Natural killer cell (primary cell): ENCODE results near the gene ZP2. TPM values are rescaled to one million over a fixed set of nuclear protein-coding genes. Genes with fewer than 3 reads are reported as not detected.

Experiments used
- ATAC-seq, 3 donors: fragments of 150-1000 bp in 2 of 3; fragments of 200-7000 bp in 1 of 3; cut with Tn5 transposase; 1 replicate in 1 of 3; 2 replicates in 2 of 3; pipeline ENCODE4 v1.10.0; 2021; ENCODE audit warnings: mild to moderate bottlenecking in 2 of 3, moderate library complexity in 2 of 3
- DNase-seq, 2 donors: peaks; one replicate each; pipeline versions ENCODE4 v3.0.0 to v3.0.0-alpha.2; 2013 to 2021; ENCODE audit warnings: mixed read lengths in 1 of 2
- H3K27ac ChIP-seq: one replicate; pipeline ENCODE4 v1.5.1; 2013; ENCODE audit warnings: mild to moderate bottlenecking, low read length
- H3K27me3 ChIP-seq: one replicate; pipeline ENCODE4 v1.6.1; 2013; ENCODE audit warnings: low read length; ENCODE audit not compliant: control insufficient read depth, insufficient read depth
- H3K36me3 ChIP-seq: one replicate; pipeline ENCODE4 v1.6.1; 2013; ENCODE audit warnings: low read length; ENCODE audit not compliant: control insufficient read depth, insufficient read depth
- H3K4me1 ChIP-seq: one replicate; pipeline ENCODE4 v1.6.1; 2013; ENCODE audit warnings: low read length; ENCODE audit not compliant: control insufficient read depth, insufficient read depth
- H3K4me3 ChIP-seq: one replicate; pipeline ENCODE4 v1.5.1; 2013; ENCODE audit warnings: low read length
- H3K9me3 ChIP-seq: one replicate; pipeline ENCODE4 v1.6.1; 2013; ENCODE audit warnings: low read length; ENCODE audit not compliant: control insufficient read depth, insufficient read depth
- H3K27ac Mint-ChIP-seq, 2 donors: one replicate each; pipeline ENCODE4 v1.8.0; 2022; ENCODE audit warnings: mild to moderate bottlenecking in 2 of 2, mixed read lengths in 2 of 2, moderate library complexity in 1 of 2
- H3K27me3 Mint-ChIP-seq, 2 donors: one replicate each; pipeline ENCODE4 v1.8.0; 2022; ENCODE audit warnings: low read depth in 2 of 2, mixed read lengths in 2 of 2
- H3K36me3 Mint-ChIP-seq: one replicate; pipeline ENCODE4 v1.8.0; 2022; ENCODE audit warnings: mixed read lengths
- H3K4me1 Mint-ChIP-seq, 2 donors: one replicate each; pipeline ENCODE4 v1.8.0; 2022; ENCODE audit warnings: mixed read lengths in 2 of 2
- H3K4me3 Mint-ChIP-seq: one replicate; pipeline ENCODE4 v1.8.0; 2022; ENCODE audit warnings: mild to moderate bottlenecking, moderate library complexity, mixed read lengths
- H3K9me3 Mint-ChIP-seq, 2 donors: one replicate each; pipeline ENCODE4 v1.8.0; 2022; ENCODE audit warnings: mixed read lengths in 2 of 2
- WGBS: methylation state at CpG from one replicate; pipeline ENCODE4 v1.1.7; 2013; ENCODE audit warnings: missing lambda C conversion rate; ENCODE audit not compliant: insufficient coverage; 5-methylcytosine and 5-hydroxymethylcytosine counted together
- intact Hi-C: fragments of 100-400 bp; cut with micrococcal nuclease; formaldehyde crosslinking; loops from one replicate; pipeline ENCODE4 v1.14.2; 2022
- total RNA-seq, 4 donors: library from RNA; stranded (reverse); fragments of 120-200 nt in 1 of 4; gene quantifications; one replicate each; pipeline versions ENCODE4 v1.2.3 to v1.2.4, GENCODE V29; 2013 to 2022
- TF ChIP-seq, protein P1 (sequence below): fragments of 200-600 bp; IDR thresholded peaks from one replicate; pipeline ENCODE4 v1.8.0; 2022; ENCODE audit warnings: antibody characterized with exemption

ZP2 gene
- total RNA-seq, 3 donors from 2014 or later (not counting 1 experiment from before 2014, with no cell fraction given): not detected

DNA sequence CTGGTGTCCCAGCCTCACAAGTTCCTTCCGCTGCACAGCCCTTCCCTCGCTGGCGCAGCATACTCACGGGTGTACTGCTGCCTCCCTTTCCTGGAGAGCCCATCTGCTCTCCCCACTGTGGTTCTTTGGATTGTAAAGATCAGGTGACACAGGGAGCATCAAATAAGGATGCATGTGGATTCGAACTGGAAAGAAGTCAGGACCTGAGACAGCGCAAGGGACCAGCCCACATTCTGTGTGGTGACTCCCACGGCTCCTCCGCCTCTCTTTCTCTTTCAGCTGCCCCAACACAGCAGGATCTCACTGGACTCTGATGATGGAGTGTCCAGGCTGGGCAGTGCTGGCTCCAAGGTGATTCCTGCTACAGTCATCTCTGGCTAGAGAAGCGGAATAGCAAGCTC lies 44.8 kb downstream of the ZP2 start:
- no peak for DNase-seq
- no peak overlapping the region for H3K27ac ChIP-seq
- no peaks in the 10 kb centered on the region for H3K4me1 ChIP-seq
- no peak for ATAC-seq
- Mint-ChIP-seq H3K4me1 (no peaks in the 10 kb centered on the region), H3K27ac (no peak overlapping the region), H3K27me3 (no peaks in the 10 kb centered on the region), H3K4me3 (no peak overlapping the region), H3K36me3 (no peaks in the 10 kb centered on the region), H3K9me3 (no peaks in the 10 kb centered on the region)
- TF ChIP-seq, protein P1, sequence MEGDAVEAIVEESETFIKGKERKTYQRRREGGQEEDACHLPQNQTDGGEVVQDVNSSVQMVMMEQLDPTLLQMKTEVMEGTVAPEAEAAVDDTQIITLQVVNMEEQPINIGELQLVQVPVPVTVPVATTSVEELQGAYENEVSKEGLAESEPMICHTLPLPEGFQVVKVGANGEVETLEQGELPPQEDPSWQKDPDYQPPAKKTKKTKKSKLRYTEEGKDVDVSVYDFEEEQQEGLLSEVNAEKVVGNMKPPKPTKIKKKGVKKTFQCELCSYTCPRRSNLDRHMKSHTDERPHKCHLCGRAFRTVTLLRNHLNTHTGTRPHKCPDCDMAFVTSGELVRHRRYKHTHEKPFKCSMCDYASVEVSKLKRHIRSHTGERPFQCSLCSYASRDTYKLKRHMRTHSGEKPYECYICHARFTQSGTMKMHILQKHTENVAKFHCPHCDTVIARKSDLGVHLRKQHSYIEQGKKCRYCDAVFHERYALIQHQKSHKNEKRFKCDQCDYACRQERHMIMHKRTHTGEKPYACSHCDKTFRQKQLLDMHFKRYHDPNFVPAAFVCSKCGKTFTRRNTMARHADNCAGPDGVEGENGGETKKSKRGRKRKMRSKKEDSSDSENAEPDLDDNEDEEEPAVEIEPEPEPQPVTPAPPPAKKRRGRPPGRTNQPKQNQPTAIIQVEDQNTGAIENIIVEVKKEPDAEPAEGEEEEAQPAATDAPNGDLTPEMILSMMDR: no peak
- intact Hi-C loops: no loop called here
- peaks cover 7% of the 10 kb centered on the region for H3K36me3 ChIP-seq
- WGBS: 92% methylated on average over 9 of the region's 9 CpGs
- no peak overlapping the region for H3K4me3 ChIP-seq
- H3K27me3 ChIP-seq: no peaks in the 10 kb centered on the region
- H3K9me3 ChIP-seq: no peaks in the 10 kb centered on the region

DNA sequence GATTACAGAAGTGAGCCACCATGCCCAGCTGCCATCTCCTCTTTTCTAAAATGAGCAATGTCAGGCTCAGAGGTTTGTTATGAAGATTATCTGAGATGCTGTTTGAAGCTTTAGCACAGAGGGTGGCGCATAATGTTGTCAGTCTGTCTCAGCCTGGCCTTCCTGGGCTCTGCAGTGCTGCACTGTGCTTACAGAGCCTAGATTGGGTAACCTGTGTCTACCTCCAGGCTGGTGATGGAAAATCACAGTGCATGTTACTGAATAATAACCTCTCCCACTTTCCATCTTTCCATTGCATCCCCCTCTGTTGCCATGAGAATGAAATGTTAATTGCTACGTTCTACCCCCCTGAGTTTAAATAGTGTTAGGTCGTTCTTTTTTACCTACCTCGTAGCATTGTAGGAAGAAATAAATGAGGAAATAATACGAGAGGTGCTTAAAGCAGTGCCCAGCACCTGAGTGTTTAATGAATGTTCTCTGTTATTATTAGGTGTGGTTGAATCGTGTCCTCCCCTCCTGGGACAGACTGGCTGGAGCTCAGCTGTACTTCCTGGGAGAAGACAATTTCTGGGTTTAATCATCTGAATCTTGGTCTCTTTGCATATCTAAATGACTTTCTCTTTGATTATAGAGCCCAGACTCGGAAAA lies 46.7 kb downstream of the ZP2 start:
- Mint-ChIP-seq H3K27ac (no peak overlapping the region), H3K4me1 (peaks cover 2% of the 10 kb centered on the region in 2 donors), H3K36me3 (no peaks in the 10 kb centered on the region), H3K27me3 (no peaks in the 10 kb centered on the region), H3K4me3 (no peak overlapping the region), H3K9me3 (no peaks in the 10 kb centered on the region)
- no peaks in the 10 kb centered on the region for H3K9me3 ChIP-seq
- TF ChIP-seq, protein P1: no peak
- ATAC-seq (no peak), DNase-seq (no peak)
- intact Hi-C loops: no loop called here
- 96% methylated on average over 7 of the region's 7 CpGs for WGBS
- H3K27ac ChIP-seq: no peak overlapping the region
- no peak overlapping the region for H3K4me3 ChIP-seq
- H3K4me1 ChIP-seq: peaks cover 2% of the 10 kb centered on the region
- no peaks in the 10 kb centered on the region for H3K27me3 ChIP-seq
- H3K36me3 ChIP-seq: no peaks in the 10 kb centered on the region

DNA sequence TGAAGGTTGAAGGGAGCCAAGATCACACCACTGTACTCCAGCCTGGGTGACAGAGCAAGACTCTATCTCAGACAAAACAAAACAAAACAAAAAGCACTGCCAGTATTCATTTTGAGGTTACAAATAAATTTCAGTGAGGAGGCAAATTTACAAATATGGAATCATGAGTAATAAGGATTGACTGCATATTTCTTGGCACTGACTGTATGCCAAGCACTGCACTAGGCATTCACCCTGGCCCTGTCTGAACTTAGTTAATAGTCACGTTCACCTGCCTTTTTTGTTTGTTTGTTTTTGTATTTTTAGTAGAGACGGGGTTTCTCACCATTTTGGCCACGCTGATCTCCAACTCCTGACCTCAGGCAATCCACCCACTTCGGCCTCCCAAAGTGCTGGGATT lies 47.8 kb downstream of the ZP2 start:
- Mint-ChIP-seq H3K27ac (no peak overlapping the region), H3K4me1 (peaks cover 11 to 13% of the 10 kb centered on the region in 2 donors), H3K9me3 (no peaks in the 10 kb centered on the region), H3K36me3 (no peaks in the 10 kb centered on the region), H3K27me3 (no peaks in the 10 kb centered on the region), H3K4me3 (no peak overlapping the region)
- Histone ChIP-seq H3K27ac (no peak overlapping the region), H3K4me1 (peaks cover 10% of the 10 kb centered on the region), H3K36me3 (no peaks in the 10 kb centered on the region), H3K9me3 (no peaks in the 10 kb centered on the region), H3K27me3 (no peaks in the 10 kb centered on the region), H3K4me3 (no peak overlapping the region)
- TF ChIP-seq, protein P1: no peak
- intact Hi-C loops: no loop called here
- no peak for ATAC-seq
- DNase-seq: no peak
- 100% methylated on average over 4 of the region's 4 CpGs for WGBS

DNA sequence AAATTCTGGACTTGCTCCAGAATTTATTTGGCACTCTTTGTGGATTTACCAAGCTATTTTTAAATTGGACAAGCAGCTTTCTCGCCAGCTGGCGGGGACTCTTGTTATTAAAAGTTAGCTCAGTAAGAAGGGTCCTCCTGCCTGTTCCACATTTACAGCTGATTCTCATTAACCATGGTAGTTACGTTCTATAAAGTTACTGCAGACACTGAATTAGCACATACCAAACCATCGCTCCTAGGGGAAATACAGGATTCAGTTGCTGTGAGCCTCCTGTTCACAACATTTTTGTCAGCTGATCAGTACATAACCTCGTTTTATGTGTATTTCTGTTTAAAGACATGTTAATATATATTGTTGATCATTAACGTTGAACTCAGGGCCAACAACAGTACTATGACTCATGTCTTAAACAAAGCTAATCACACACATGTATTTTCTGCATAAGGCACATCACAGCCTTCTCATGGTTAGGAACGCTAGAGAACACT lies 48.7 kb downstream of the ZP2 start:
- intact Hi-C loops: no loop called here
- H3K9me3 Mint-ChIP-seq: no peaks in the 10 kb centered on the region
- H3K36me3 Mint-ChIP-seq: no peaks in the 10 kb centered on the region
- H3K4me3 Mint-ChIP-seq: no peak overlapping the region
- Histone ChIP-seq H3K4me3 (no peak overlapping the region), H3K9me3 (no peaks in the 10 kb centered on the region), H3K4me1 (peaks cover 16% of the 10 kb centered on the region), H3K27ac (no peak overlapping the region), H3K27me3 (no peaks in the 10 kb centered on the region), H3K36me3 (no peaks in the 10 kb centered on the region)
- no peak for DNase-seq
- H3K4me1 Mint-ChIP-seq: peaks cover 11 to 17% of the 10 kb centered on the region in 2 donors
- WGBS: 93% methylated on average over 7 of the region's 7 CpGs
- no peak overlapping the region for H3K27ac Mint-ChIP-seq
- H3K27me3 Mint-ChIP-seq: no peaks in the 10 kb centered on the region
- TF ChIP-seq, protein P1: no peak
- ATAC-seq: no peak
